HG02610 (cell line): ENCODE measurements around the gene EDIL3.
"Not testable (repeated sequence)": the region's sequence is repeated elsewhere in the genome, so short reads cannot be mapped to it uniquely, and the experiment has no call there.

ENCODE experiments used
- ATAC-seq: cut with Tn5 transposase; IDR thresholded peaks from one replicate; pipeline ENCODE4 v1.9.1; 2021; ENCODE audit warnings: mild to moderate bottlenecking, moderate library complexity; ENCODE audit not compliant: unreplicated experiment

The EDIL3 gene

GRCh38 chr5:84085387-84086041 lies 299.2 kb downstream of the EDIL3 start:
- ATAC-seq = no peak

- no peak for ATAC-seq
Measured at GRCh38 chr5:84080908-84081307, 303.8 kb downstream of the EDIL3 start.

- ATAC-seq = no peak
Measured at GRCh38 chr5:84072339-84072738, 312.3 kb downstream of the EDIL3 start.

- ATAC-seq = no peak
Measured at GRCh38 chr5:84069608-84070179, 315.0 kb downstream of the EDIL3 start.

GRCh38 chr5:84063041-84063440 lies 321.6 kb downstream of the EDIL3 start:
- ATAC-seq = no peak

- no peak for ATAC-seq
Measured at GRCh38 chr5:84059672-84060071, 325.0 kb downstream of the EDIL3 start.

- ATAC-seq = no peak
Measured at GRCh38 chr5:84058561-84058960, 326.1 kb downstream of the EDIL3 start.

GRCh38 chr5:84057211-84057610 lies 327.5 kb downstream of the EDIL3 start:
- no peak for ATAC-seq

GRCh38 chr5:84045964-84046363 lies 338.7 kb downstream of the EDIL3 start:
- no peak for ATAC-seq

GRCh38 chr5:84036842-84037241 lies 347.8 kb downstream of the EDIL3 start:
- no peak for ATAC-seq

- no peak for ATAC-seq
Measured at GRCh38 chr5:84032324-84032723, 352.4 kb downstream of the EDIL3 start.

- ATAC-seq = no peak
Measured at GRCh38 chr5:84028093-84028492, 356.6 kb downstream of the EDIL3 start.

- not testable (repeated sequence) for ATAC-seq
Measured at GRCh38 chr5:84018521-84018920, 366.2 kb downstream of the EDIL3 start.

- ATAC-seq = no peak
Measured at GRCh38 chr5:84017523-84018172, 367.0 kb downstream of the EDIL3 start.

- no peak for ATAC-seq
Measured at GRCh38 chr5:84016085-84016484, 368.6 kb downstream of the EDIL3 start.

- ATAC-seq = no peak
Measured at GRCh38 chr5:84014966-84015365, 369.7 kb downstream of the EDIL3 start.

- no peak for ATAC-seq
Measured at GRCh38 chr5:83993803-83994202, 390.9 kb downstream of the EDIL3 start.

GRCh38 chr5:83991566-83992224 lies 393.0 kb downstream of the EDIL3 start:
- no peak for ATAC-seq

- no peak for ATAC-seq
Measured at GRCh38 chr5:83988293-83988685, 396.4 kb downstream of the EDIL3 start.

GRCh38 chr5:83987513-83988292 lies 397.0 kb downstream of the EDIL3 start:
- ATAC-seq = no peak

- no peak for ATAC-seq
Measured at GRCh38 chr5:83983852-83984251, 400.8 kb downstream of the EDIL3 start.
